OCI-LY1 (cell line): Measurements from ENCODE around the gene FLAD1.
A peak's percentile ranks its signal among the peaks of the same experiment; 100 is the strongest.

Source experiments
- H2AFZ ChIP-seq: fragments of 200-600 bp; sonication (generic), shearing (Covaris generic); 2 replicates; pipeline ENCODE4 v1.6.0; 2014; ENCODE audit warnings: antibody characterized with exemption, mild to moderate bottlenecking, low read length
- H3F3A ChIP-seq: fragments of 200-600 bp; sonication (generic), shearing (Covaris generic); 2 replicates; pipeline ENCODE4 v1.6.0; 2014; ENCODE audit warnings: mild to moderate bottlenecking, antibody characterized with exemption, low read length, moderate library complexity; ENCODE audit not compliant: insufficient read depth
- H3K27ac ChIP-seq: fragments of 200-600 bp; sonication (generic); 2 replicates; pipeline ENCODE4 v1.5.1; 2014; ENCODE audit warnings: low read length, mixed run types, mild to moderate bottlenecking, low read depth; ENCODE audit not compliant: poor library complexity, severe bottlenecking
- H3K27me3 ChIP-seq: fragments of 200-600 bp; sonication (generic); 2 replicates; pipeline ENCODE4 v1.6.0; 2014; ENCODE audit warnings: antibody characterized with exemption, mild to moderate bottlenecking, low read length, moderate library complexity; ENCODE audit not compliant: insufficient read depth
- H3K36me3 ChIP-seq: fragments of 200-600 bp; sonication (generic); 2 replicates; pipeline ENCODE4 v1.6.1; 2014; ENCODE audit warnings: mild to moderate bottlenecking, antibody characterized with exemption, low read length, moderate library complexity, mixed read lengths; ENCODE audit not compliant: insufficient read depth
- H3K4me1 ChIP-seq: fragments of 200-600 bp; sonication (generic); 2 replicates; pipeline ENCODE4 v1.5.1; 2014; ENCODE audit warnings: mild to moderate bottlenecking, low read length, moderate library complexity; ENCODE audit not compliant: insufficient read depth, severe bottlenecking
- H3K4me2 ChIP-seq: fragments of 200-600 bp; sonication (generic), shearing (Covaris generic); 2 replicates; pipeline ENCODE4 v1.6.1; 2014; ENCODE audit warnings: low read length
- H3K4me3 ChIP-seq: fragments of 200-600 bp; sonication (generic); 2 replicates; pipeline ENCODE4 v1.5.1; 2014; ENCODE audit warnings: low read length, low read depth, mild to moderate bottlenecking, mixed read lengths; ENCODE audit not compliant: poor library complexity, severe bottlenecking
- H3K79me2 ChIP-seq: fragments of 200-600 bp; shearing (Covaris generic); 2 replicates; pipeline ENCODE4 v1.6.1; 2016; ENCODE audit warnings: mixed run types, low read length, mixed read lengths; ENCODE audit not compliant: insufficient read depth
- H3K9ac ChIP-seq: fragments of 200-600 bp; sonication (generic), shearing (Covaris generic); 2 replicates; pipeline ENCODE4 v1.6.1; 2014; ENCODE audit warnings: mild to moderate bottlenecking, low read length, mixed read lengths
- H3K9me2 ChIP-seq: fragments of 200-600 bp; sonication (generic), shearing (Covaris generic); 2 replicates; pipeline ENCODE4 v1.6.1; 2014; ENCODE audit warnings: low read depth, mild to moderate bottlenecking, low read length, mixed read lengths
- H3K9me3 ChIP-seq: fragments of 200-600 bp; shearing (Covaris generic); 2 replicates; pipeline ENCODE4 v1.6.1; 2014; ENCODE audit warnings: low read length, mixed read lengths
- H4K20me1 ChIP-seq: fragments of 200-600 bp; sonication (generic), shearing (Covaris generic); 2 replicates; pipeline ENCODE4 v1.6.0; 2016; ENCODE audit warnings: mild to moderate bottlenecking, low read length; ENCODE audit not compliant: insufficient read depth
- CTCF ChIP-seq: fragments of 200-600 bp; sonication (generic), shearing (Covaris generic); IDR thresholded peaks from 2 replicates; pipeline ENCODE4 v1.5.1; 2017; ENCODE audit warnings: mild to moderate bottlenecking, antibody characterized with exemption, low read length, moderate library complexity, mixed read lengths
- EZH2 ChIP-seq: fragments of 200-600 bp; sonication (generic), shearing (Covaris generic); IDR thresholded peaks from 2 replicates; pipeline ENCODE4 v1.8.0; 2017; ENCODE audit warnings: borderline replicate concordance, mixed run types, mild to moderate bottlenecking, antibody characterized with exemption, low read length, moderate library complexity, mixed read lengths

FLAD1 gene

GRCh38 chr1:154936555-154937084, 46.5 kb upstream of the FLAD1 start, which contains the start of gene PMVK:
Gene PMVK, minus strand, starts transcription at chr1:154936719. Its CDS starts 34 bp downstream, at chr1:154936685.
- Histone ChIP-seq H3F3A (no peaks in the 10 kb centered on the region; the same call in 1 of the 2 replicates), H3K4me2 (peak within 1 kb of the TSS; percentile 89), H3K36me3 (peaks cover 7% of the 10 kb centered on the region; the same call in 1 of the 2 replicates), H3K4me3 (peak within 1 kb of the TSS; percentile 72), H4K20me1 (no peaks in the 10 kb centered on the region), H3K27me3 (no peaks in the 10 kb centered on the region), H3K4me1 (peaks cover 51% of the 10 kb centered on the region), H3K79me2 (no peaks in the 10 kb centered on the region; the same call in 1 of the 2 replicates), H3K27ac (peak within 1 kb of the TSS; percentile 93), H2AFZ (no peak within 1 kb of the TSS), H3K9me3 (no peaks in the 10 kb centered on the region), H3K9me2 (no peaks in the 10 kb centered on the region), H3K9ac (peak within 1 kb of the TSS; percentile 79)
- TF ChIP-seq EZH2 (no peak), CTCF (peak; percentile 39; the same call in 1 of the 2 replicates)

DNA sequence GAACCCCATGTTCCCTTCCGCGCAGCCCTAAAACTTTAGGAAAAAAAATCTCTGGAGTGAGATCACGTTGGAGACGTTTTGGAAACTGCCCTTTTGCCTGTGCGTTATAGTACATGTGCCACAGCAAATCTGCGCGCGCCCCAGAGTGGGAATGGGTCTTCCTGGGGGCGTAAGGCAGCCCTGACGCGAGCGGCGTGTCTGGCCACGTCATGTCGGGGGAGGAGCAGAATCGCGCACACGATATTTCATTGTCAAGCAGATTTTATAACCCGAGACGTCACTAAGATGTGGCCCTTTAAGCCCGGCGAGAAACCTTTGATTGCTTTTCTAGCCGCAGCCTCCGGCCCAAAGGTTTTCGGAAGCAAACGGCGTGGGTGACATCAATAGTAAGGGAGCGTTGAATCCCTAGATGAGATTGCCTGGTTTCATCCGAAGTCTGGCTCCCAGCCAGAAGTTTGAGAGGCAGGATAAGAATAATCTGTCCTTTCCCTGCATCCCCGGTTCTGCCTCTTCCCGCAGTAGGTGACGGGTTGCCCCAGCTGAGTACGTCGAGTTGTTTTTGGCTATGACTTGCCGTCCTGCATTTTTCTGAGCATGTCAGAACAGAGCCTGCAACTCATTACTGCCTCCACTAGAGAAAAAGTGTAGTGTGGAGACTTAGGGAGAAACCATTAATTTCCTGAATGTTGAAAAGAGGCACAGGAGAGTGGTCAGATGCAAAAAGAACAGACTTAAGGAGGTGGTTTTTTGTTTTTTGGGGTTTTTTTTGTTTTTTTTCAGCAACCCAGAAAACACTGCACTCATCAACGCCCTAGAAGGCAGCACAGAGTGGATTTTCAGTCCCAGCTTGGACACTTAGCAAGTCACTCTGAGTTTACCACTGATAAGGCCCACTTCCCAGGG, 45.8 kb upstream of the FLAD1 start:
- H3K36me3 ChIP-seq, result peaks cover 2% of the 10 kb centered on the region; the same call in 1 of the 2 replicates
- peak overlapping the region; percentile 93 for H3K27ac ChIP-seq
- H3K4me3 ChIP-seq, result peak overlapping the region; percentile 72
- H3K9me3 ChIP-seq, result no peaks in the 10 kb centered on the region
- no peaks in the 10 kb centered on the region; the same call in 1 of the 2 replicates for H3F3A ChIP-seq
- H3K9me2 ChIP-seq, result no peaks in the 10 kb centered on the region
- H3K79me2 ChIP-seq, result no peaks in the 10 kb centered on the region; the same call in 1 of the 2 replicates
- H4K20me1 ChIP-seq, result no peaks in the 10 kb centered on the region
- peak overlapping the region; percentile 89 for H3K4me2 ChIP-seq
- peak overlapping the region; percentile 79 for H3K9ac ChIP-seq
- peaks cover 58% of the 10 kb centered on the region for H3K4me1 ChIP-seq
- no peak overlapping the region for H2AFZ ChIP-seq
- TF ChIP-seq EZH2 (no peak), CTCF (peak; percentile 39; the same call in 1 of the 2 replicates)
- no peaks in the 10 kb centered on the region for H3K27me3 ChIP-seq

DNA sequence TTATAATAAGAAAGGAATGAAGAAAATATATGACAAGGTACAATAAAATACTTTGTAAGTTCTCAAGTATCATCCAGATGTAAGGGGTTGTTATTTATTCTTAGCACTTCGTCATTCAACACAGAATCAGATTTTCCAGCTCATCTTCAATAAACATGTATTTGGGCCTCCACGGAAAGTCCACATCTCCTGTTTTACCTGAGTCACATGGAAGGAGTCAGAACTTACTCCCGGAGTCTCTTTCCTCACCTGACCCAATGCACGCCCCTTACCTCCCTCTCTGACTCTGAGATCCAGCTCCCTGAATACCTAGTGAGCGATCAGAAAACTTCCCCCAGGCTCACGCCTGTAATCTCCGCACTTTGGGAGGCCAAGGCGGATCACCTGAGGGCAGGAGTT, 45.2 kb upstream of the FLAD1 start:
- no peaks in the 10 kb centered on the region for H3K9me3 ChIP-seq
- no peaks in the 10 kb centered on the region for H3K9me2 ChIP-seq
- peak overlapping the region; percentile 93 for H3K27ac ChIP-seq
- TF ChIP-seq EZH2, result no peak
- TF ChIP-seq CTCF, result no peak
- no peaks in the 10 kb centered on the region for H4K20me1 ChIP-seq
- H3K36me3 ChIP-seq, result no peaks in the 10 kb centered on the region
- H3K4me2 ChIP-seq, result peak overlapping the region; percentile 89
- peaks cover 65% of the 10 kb centered on the region for H3K4me1 ChIP-seq
- peak overlapping the region; percentile 72 for H3K4me3 ChIP-seq
- H3K9ac ChIP-seq, result peak overlapping the region; percentile 79
- H3K27me3 ChIP-seq, result no peaks in the 10 kb centered on the region
- no peaks in the 10 kb centered on the region; the same call in 1 of the 2 replicates for H3F3A ChIP-seq
- no peaks in the 10 kb centered on the region; the same call in 1 of the 2 replicates for H3K79me2 ChIP-seq
- H2AFZ ChIP-seq, result no peak overlapping the region
